ENCODE measurements around the gene WWC1.

The WWC1 gene

DNA sequence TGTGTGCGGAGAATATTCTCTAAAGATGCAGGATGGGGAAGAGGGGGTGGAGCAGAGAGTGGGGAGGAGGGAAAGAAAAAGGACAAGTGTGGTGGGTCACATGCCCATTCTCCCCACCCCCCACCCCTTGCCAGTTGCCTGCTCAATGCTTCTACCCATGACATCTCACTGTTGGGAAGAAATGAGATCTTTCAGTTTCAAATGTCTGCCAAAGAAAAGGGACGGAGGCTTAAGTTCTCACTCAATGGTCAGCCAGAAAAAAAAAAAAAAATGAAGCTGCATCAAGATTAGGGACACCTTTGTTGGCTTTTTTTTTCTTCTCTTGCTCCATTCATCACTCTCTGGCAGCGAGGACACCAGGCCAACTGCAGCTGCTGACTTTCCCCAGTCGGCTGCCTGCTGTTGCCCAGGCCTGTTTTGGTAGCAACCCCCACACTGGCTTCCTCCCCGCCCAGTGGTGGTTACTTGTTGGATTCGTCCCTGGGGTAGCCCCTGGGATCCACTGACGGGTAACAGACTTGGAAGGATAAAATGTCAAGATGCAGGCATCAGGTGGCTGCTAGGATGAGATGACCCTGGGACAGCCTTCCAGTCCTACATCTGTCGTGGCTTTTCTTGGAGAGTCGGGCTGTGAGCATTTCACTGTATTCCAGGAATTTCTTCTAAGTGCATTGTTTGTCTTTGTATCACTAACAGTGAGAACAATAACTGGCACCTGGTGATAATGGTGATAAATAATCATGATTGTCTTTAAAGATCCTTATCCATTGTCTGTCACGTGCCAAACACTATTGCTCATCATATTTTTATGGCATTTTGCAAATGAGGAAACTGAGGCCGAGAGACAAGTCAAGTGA is 9.1 kb downstream of the WWC1 start:
- ChIA-PET POLR2A (no interaction called here), CTCF (no interaction called here)
- TF ChIP-seq, protein P1, sequence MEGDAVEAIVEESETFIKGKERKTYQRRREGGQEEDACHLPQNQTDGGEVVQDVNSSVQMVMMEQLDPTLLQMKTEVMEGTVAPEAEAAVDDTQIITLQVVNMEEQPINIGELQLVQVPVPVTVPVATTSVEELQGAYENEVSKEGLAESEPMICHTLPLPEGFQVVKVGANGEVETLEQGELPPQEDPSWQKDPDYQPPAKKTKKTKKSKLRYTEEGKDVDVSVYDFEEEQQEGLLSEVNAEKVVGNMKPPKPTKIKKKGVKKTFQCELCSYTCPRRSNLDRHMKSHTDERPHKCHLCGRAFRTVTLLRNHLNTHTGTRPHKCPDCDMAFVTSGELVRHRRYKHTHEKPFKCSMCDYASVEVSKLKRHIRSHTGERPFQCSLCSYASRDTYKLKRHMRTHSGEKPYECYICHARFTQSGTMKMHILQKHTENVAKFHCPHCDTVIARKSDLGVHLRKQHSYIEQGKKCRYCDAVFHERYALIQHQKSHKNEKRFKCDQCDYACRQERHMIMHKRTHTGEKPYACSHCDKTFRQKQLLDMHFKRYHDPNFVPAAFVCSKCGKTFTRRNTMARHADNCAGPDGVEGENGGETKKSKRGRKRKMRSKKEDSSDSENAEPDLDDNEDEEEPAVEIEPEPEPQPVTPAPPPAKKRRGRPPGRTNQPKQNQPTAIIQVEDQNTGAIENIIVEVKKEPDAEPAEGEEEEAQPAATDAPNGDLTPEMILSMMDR (IDR thresholded peaks at IDR 0.05; ENCODE audit: control extremely low read depth, extremely low read depth, low read depth, missing control alignments), result no peak
- DNase-seq (ENCODE audit: extremely low spot score), result no peak

DNA sequence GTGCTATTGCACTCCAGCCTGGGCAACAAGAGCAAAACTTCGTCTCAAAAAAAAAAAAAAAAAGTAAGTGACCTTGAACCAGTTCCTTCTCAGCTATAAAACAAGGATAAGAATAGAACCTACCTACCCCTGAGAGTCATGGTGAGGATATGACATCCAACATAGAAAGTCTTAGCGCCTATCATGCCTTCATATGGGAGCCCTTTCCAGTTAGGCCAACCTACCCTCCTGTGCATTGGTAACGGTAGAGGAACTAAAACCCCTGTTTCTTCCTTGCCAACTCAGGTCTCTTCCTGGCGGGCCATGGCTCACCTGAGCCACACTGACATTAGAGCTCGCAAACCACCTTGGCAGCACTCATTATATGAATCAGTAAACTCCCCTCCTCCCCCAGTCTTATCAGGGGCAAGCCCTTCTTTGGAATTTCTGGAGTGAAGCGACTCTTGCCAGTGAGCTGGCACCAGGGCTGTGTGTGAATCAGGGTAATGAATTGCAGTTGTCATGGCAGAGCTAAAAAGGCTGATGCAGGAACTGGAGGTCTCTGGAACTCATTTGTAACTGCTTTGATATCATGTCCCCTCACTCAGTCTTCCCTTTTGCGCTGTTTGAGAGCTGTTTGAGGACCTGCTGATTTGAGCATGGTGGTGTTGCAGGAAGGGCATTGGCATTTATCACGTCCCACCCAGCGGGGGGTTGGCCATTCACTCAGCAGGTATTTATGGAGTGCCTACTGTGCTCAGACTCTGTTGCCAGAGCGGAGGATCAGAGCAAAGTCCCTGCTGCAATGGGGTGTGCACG is 10.3 kb downstream of the WWC1 start:
- TF ChIP-seq, protein P1 (IDR thresholded peaks at IDR 0.05; ENCODE audit: control extremely low read depth, extremely low read depth, low read depth, missing control alignments), result no peak
- ChIA-PET CTCF (interaction anchor here (1.0 kb wide), 1 partner anchor 13 kb away, joined by 3 read pairs; no protein-coding TSS in a partner anchor), POLR2A (no interaction called here)
- no peak for DNase-seq (ENCODE audit: extremely low spot score)

DNA sequence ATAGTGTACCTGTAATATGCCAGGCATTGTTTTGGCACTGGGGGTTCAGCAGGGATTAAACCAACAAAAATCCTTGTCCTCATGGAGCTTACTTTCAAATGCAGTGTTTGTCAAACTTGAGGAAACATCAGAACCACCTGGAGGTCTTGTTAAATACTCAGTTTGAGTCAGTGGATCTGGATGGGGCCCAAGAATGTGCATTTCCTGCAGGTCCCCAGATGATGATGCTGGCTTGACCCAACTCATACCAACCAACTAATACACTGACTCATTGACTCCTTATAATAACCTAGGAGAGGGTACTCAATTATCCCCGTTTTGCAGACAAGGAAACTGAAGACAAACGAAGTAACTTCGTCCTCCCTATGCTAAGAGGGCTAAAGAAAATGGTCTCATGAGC is 11.3 kb downstream of the WWC1 start:
- no peak for DNase-seq (ENCODE audit: extremely low spot score)
- ChIA-PET POLR2A (no interaction called here), CTCF (interaction anchor here (1.0 kb wide), 1 partner anchor 12 kb away, joined by 3 read pairs; no protein-coding TSS in a partner anchor)

DNA sequence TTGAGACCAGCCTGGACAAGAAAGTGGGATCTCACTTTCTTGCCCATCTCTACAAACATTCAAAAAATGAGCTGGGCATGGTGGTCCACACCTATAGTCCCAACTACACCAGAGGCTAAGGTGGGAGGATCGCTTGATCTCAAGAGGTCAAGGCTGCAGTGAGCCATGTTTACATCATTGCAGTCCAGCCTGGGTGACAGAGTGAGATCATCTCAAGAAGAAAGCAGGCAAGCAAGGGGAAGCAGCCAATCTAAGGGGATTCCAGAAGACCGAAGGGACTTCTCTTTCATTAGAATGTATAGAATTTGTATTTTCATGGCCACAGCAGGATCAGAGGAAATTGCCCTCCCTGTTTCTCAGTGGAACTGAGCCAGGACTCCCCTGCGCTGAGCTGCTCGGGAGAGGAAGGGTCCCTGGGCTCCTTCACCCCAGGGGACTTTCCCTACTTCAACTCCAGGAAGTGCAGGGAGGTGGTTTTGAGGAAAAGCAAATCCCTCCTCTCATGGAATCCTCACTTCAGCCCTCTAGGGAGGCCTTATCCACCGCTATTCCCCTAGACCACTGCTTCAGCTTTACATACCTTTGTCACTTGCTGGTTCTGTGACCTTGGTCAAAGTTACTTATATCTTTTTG is 12.1 kb downstream of the WWC1 start:
- POLR2A ChIA-PET, result no interaction called here
- DNase-seq (ENCODE audit: extremely low spot score), result no peak
- TF ChIP-seq, protein P1 (IDR thresholded peaks at IDR 0.05; ENCODE audit: control extremely low read depth, extremely low read depth, low read depth, missing control alignments), result no peak
- CTCF ChIA-PET, result no interaction called here

More for the DNA sequence above, 11.3 kb downstream of the WWC1 start:
- TF ChIP-seq, protein P1 (IDR thresholded peaks at IDR 0.05; ENCODE audit: control extremely low read depth, extremely low read depth, low read depth, missing control alignments), result no peak

DNA sequence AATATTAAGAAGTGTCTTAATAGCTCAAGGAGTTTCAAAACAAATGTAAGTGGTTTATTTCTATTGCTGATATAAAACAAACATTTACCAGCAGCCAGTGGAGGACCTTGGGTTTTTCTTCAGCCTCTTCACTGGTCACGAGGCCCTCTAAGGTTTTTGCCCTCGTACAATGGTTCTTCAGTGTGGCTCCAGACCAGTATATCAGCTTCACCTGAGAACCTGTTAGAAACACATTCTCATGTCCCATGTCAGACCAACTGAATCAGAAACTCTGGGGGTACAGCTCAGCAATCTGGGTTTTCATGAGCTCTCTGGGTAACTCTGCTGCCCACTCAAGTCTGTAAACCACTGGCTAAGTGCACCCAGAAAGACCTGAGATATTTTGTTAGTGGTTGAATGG is 12.9 kb downstream of the WWC1 start:
- DNase-seq (ENCODE audit: extremely low spot score), result no peak
- ChIA-PET CTCF (interaction anchor here (0.9 kb wide), 1 partner anchor 12 kb away, joined by 3 read pairs; no protein-coding TSS in a partner anchor), POLR2A (no interaction called here)
- TF ChIP-seq, protein P1 (IDR thresholded peaks at IDR 0.05; ENCODE audit: control extremely low read depth, extremely low read depth, low read depth, missing control alignments), result no peak

DNA sequence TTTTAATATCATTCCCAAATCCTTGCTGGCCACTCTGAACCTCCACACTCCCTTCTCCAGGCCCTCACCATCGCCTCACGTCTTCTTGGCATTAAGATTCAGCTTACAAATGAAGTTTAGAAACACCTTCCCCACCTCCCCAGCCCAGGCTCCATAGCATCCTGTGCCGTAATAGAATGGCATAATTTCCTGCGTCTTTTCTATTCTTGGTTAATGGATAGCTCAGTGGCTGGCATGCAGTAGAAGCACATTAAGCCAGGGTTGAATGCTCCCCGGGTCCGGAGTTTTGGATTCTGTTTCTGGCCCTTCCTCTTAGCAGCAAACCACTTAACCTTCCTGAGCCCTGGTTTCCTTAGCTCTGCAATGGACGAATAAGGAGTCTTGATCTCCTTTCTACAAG is 13.8 kb downstream of the WWC1 start:
- DNase-seq (ENCODE audit: extremely low spot score), result no peak
- TF ChIP-seq, protein P1 (IDR thresholded peaks at IDR 0.05; ENCODE audit: control extremely low read depth, extremely low read depth, low read depth, missing control alignments), result no peak
- ChIA-PET CTCF (interaction anchor here (1.2 kb wide), 1 partner anchor 53 kb away, joined by 4 read pairs; no protein-coding TSS in a partner anchor), POLR2A (no interaction called here)

Data from GM10248 (cell line).